Left lung (tissue), 10 donors: Measurements from ENCODE around the gene IGF2BP1. TPM values are rescaled to one million over a fixed set of nuclear protein-coding genes. Genes with fewer than 3 reads are reported as not detected.

Experiments used
- ATAC-seq: fragments of 200-7000 bp; cut with Tn5 transposase; one replicate; pipeline ENCODE4 v1.9.1; 2020; ENCODE audit warnings: moderate library complexity
- DNase-seq, 4 donors: peaks; one replicate each; pipeline ENCODE4 v3.0.0-alpha.2; 2013 to 2020
- H3K27ac ChIP-seq, 2 donors: fragments of 200-600 bp; sonication (generic) in 1 of 2; one replicate each; pipeline versions ENCODE4 v1.5.0 to v1.8.0; 2020 to 2021
- H3K27me3 ChIP-seq, 2 donors: fragments of 200-600 bp; sonication (generic) in 1 of 2; one replicate each; pipeline versions ENCODE4 v1.5.0 to v1.8.0; 2020 to 2021
- H3K36me3 ChIP-seq, 2 donors: fragments of 200-600 bp; sonication (generic) in 1 of 2; one replicate each; pipeline versions ENCODE4 v1.5.0 to v1.8.0; 2020 to 2021
- H3K4me1 ChIP-seq, 2 donors: fragments of 200-600 bp; one replicate each; pipeline ENCODE4 v1.8.0; 2021
- H3K4me3 ChIP-seq, 2 donors: fragments of 200-600 bp; sonication (generic) in 1 of 2; one replicate each; pipeline versions ENCODE4 v1.5.0 to v1.8.0; 2020 to 2021; ENCODE audit warnings: mild to moderate bottlenecking in 1 of 2
- H3K9me3 ChIP-seq, 2 donors: fragments of 200-600 bp; sonication (generic) in 1 of 2; one replicate each; pipeline versions ENCODE4 v1.5.0 to v1.8.0; 2020 to 2021
- intact Hi-C, 2 donors: fragments of 100-400 bp; cut with DNase I; formaldehyde crosslinking; loops; one replicate each; pipeline versions ENCODE4 v1.11.2 to v1.14.2; 2022
- polyA plus RNA-seq, 6 donors: library from polyadenylated mRNA; unstranded; fragments of 120-200 nt; gene quantifications; one replicate each; pipeline ENCODE4 v1.2.1, GENCODE V29; 2013; ENCODE audit not compliant: insufficient read length in 6 of 6
- total RNA-seq, 2 donors: library from RNA; stranded (reverse); fragmentation: NEBNext Ultra II Directional; extraction: Animal tissue kit (Norgen Biotek cat#: 25700); gene quantifications; one replicate each; pipeline ENCODE4 v1.2.1, GENCODE V29; 2021
- TF ChIP-seq, protein P1 (sequence below), 2 donors: fragments of 200-600 bp; sonication (generic) in 1 of 2; IDR thresholded peaks; one replicate each; pipeline versions ENCODE4 v1.5.0 to v1.8.0; 2021; ENCODE audit warnings: antibody characterized with exemption in 2 of 2
- donor health status: DM: no; HTN: yes; CAD: no.
- donor health status: DM: no; HTN: no; CAD: no.

Gene IGF2BP1
- total and polyA plus RNA-seq, 8 donors, result 0.23 to 32.1 (median 28.3) TPM

GRCh38 chr17:48995974-48996721 lies 1.0 kb upstream of the IGF2BP1 start:
- ATAC-seq (no peak), DNase-seq (peak in 2 of 4 donors; percentile 63 to 71)
- Histone ChIP-seq H3K36me3 (no peaks in the 10 kb centered on the region), H3K27ac (no peak overlapping the region), H3K4me3 (no peak overlapping the region), H3K27me3 (peaks cover 98% of the 10 kb centered on the region in 2 donors), H3K4me1 (peaks cover 0 to 30% of the 10 kb centered on the region in 2 donors), H3K9me3 (no peaks in the 10 kb centered on the region)
- TF ChIP-seq, protein P1, sequence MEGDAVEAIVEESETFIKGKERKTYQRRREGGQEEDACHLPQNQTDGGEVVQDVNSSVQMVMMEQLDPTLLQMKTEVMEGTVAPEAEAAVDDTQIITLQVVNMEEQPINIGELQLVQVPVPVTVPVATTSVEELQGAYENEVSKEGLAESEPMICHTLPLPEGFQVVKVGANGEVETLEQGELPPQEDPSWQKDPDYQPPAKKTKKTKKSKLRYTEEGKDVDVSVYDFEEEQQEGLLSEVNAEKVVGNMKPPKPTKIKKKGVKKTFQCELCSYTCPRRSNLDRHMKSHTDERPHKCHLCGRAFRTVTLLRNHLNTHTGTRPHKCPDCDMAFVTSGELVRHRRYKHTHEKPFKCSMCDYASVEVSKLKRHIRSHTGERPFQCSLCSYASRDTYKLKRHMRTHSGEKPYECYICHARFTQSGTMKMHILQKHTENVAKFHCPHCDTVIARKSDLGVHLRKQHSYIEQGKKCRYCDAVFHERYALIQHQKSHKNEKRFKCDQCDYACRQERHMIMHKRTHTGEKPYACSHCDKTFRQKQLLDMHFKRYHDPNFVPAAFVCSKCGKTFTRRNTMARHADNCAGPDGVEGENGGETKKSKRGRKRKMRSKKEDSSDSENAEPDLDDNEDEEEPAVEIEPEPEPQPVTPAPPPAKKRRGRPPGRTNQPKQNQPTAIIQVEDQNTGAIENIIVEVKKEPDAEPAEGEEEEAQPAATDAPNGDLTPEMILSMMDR (IDR thresholded peaks at IDR 0.05), result no peak
- intact Hi-C loops, result loop anchor here in 1 of 2 donors (10.0 kb wide), 1 partner anchor 281 kb away; no protein-coding TSS in a partner anchor

DNA sequence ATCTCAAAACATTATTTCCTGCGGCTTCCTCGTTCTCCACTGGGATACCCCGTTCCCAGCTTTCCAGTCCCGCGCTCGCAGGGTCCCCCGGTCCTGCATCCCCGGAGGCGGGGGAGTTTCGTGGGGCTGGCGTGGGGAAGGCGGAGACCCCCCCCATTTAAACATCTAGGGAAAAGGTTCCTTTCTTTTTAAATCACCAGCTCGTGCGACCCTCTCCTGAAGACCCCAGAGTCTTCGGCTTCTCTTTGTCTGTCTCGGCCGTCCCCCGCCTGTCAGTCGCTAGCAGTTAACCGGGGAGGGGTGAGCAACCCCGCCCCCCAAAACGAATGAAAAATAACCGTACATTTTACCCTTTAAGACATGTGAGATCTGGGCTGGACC lies 473 bp upstream of the IGF2BP1 start:
- Histone ChIP-seq H3K4me1 (peaks cover 0 to 30% of the 10 kb centered on the region in 2 donors), H3K9me3 (no peaks in the 10 kb centered on the region), H3K27me3 (peaks cover 98% of the 10 kb centered on the region in 2 donors), H3K27ac (no peak overlapping the region), H3K36me3 (no peaks in the 10 kb centered on the region), H3K4me3 (no peak overlapping the region)
- DNase-seq, result no peak
- TF ChIP-seq, protein P1 (IDR thresholded peaks at IDR 0.05), result no peak
- ATAC-seq, result no peak
- intact Hi-C loops, result loop anchor here in 1 of 2 donors (10.0 kb wide), 1 partner anchor 282 kb away; no protein-coding TSS in a partner anchor

GRCh38 chr17:48997827-48998586 lies 822 bp downstream of the IGF2BP1 start:
- H3K36me3 ChIP-seq, result no peaks in the 10 kb centered on the region
- no peak overlapping the region for H3K4me3 ChIP-seq
- peak; percentile 17 for ATAC-seq
- peaks cover 98% of the 10 kb centered on the region in 2 donors for H3K27me3 ChIP-seq
- H3K27ac ChIP-seq, result no peak overlapping the region
- intact Hi-C loops, result loop anchor here in 1 of 2 donors (10.0 kb wide), 1 partner anchor 283 kb away; no protein-coding TSS in a partner anchor
- peaks cover 0 to 30% of the 10 kb centered on the region in 2 donors for H3K4me1 ChIP-seq
- DNase-seq, result peak in 1 of 4 donors; percentile 32
- H3K9me3 ChIP-seq, result no peaks in the 10 kb centered on the region
- TF ChIP-seq, protein P1 (IDR thresholded peaks at IDR 0.05), result no peak

- no peak overlapping the region for H3K4me3 ChIP-seq
- ATAC-seq (no peak), DNase-seq (peak in 1 of 4 donors; percentile 80)
- TF ChIP-seq, protein P1 (IDR thresholded peaks at IDR 0.05), result no peak
- intact Hi-C loops, result loop anchor here in 1 of 2 donors (10.0 kb wide), 1 partner anchor 284 kb away; no protein-coding TSS in a partner anchor
- H3K36me3 ChIP-seq, result no peaks in the 10 kb centered on the region
- H3K27ac ChIP-seq, result no peak overlapping the region
- H3K27me3 ChIP-seq, result peaks cover 98% of the 10 kb centered on the region in 2 donors
- H3K9me3 ChIP-seq, result no peaks in the 10 kb centered on the region
- peaks cover 0 to 30% of the 10 kb centered on the region in 2 donors for H3K4me1 ChIP-seq
Observed at GRCh38 chr17:48998587-48999440, 1.6 kb downstream of the IGF2BP1 start.
